Vagina (tissue), 2 donors: Measurements from ENCODE around the gene DDX18. TPM values are rescaled to one million over a fixed set of nuclear protein-coding genes. Genes with fewer than 3 reads are reported as not detected.

Experiments
- DNase-seq, 2 donors: peaks; one replicate each; pipeline ENCODE4 v3.0.0-alpha.2; 2017; ENCODE audit errors: extremely low spot score in 2 of 2
- H3K27ac ChIP-seq: fragments of 200-600 bp; sonication (generic); one replicate; pipeline ENCODE4 v1.5.1; 2019
- H3K27me3 ChIP-seq: fragments of 200-600 bp; sonication (generic); one replicate; pipeline ENCODE4 v1.5.1; 2019
- H3K36me3 ChIP-seq, 2 donors: fragments of 200-600 bp; sonication (generic); one replicate each; pipeline ENCODE4 v1.5.1; 2017 to 2019
- H3K4me1 ChIP-seq: fragments of 200-600 bp; sonication (generic); one replicate; pipeline ENCODE4 v1.5.1; 2019
- H3K4me3 ChIP-seq, 2 donors: fragments of 200-600 bp; sonication (generic); 1 replicate in 1 of 2; 2 replicates in 1 of 2; pipeline ENCODE4 v1.5.1; 2016 to 2019
- H3K9me3 ChIP-seq: fragments of 200-600 bp; sonication (generic); one replicate; pipeline ENCODE4 v1.5.1; 2019
- CTCF ChIP-seq, 3 experiments: fragments of 450-650 bp in 2 of 3; fragments of 200-600 bp in 1 of 3; sonication (generic) in 1 of 3; IDR thresholded peaks; one replicate each; pipeline ENCODE4 v1.5.1; 2017 to 2019; ENCODE audit warnings: antibody characterized with exemption in 3 of 3, mild to moderate bottlenecking in 2 of 3, moderate library complexity in 2 of 3
- POLR2A ChIP-seq, 2 donors: fragments of 450-650 bp; IDR thresholded peaks; one replicate each; pipeline ENCODE4 v1.6.1; 2017; ENCODE audit warnings: antibody characterized with exemption in 2 of 2, mild to moderate bottlenecking in 2 of 2, moderate library complexity in 2 of 2
- POLR2AphosphoS5 ChIP-seq, 2 donors: sonication (generic); formaldehyde crosslinking; IDR thresholded peaks; one replicate each; pipeline ENCODE4 v1.9.0; 2017; ENCODE audit warnings: antibody characterized with exemption in 2 of 2, mild to moderate bottlenecking in 2 of 2, low read depth in 1 of 2; ENCODE audit not compliant: insufficient read depth in 1 of 2
- intact Hi-C: fragments of 100-400 bp; cut with DNase I; formaldehyde crosslinking; loops from one replicate; pipeline ENCODE4 v1.15.1; 2023
- total RNA-seq: library from RNA; depleted of rRNA; stranded (reverse); fragments of >200 nt; gene quantifications from one replicate; pipeline ENCODE4 v1.2.3, GENCODE V29; 2016

The DDX18 gene
- total RNA-seq, 1 donor from 2014 or later, result 33.9 TPM

- intact Hi-C loops, result no loop called here
- peak overlapping the region; percentile 42 for H3K27ac ChIP-seq
These were observed 21.7 kb downstream of the DDX18 start for GRCh38 chr2:117835990-117836760.

GRCh38 chr2:117845304-117845703 lies 30.8 kb downstream of the DDX18 start:
- H3K9me3 ChIP-seq, result no peaks in the 10 kb centered on the region
- no peak overlapping the region for H3K4me3 ChIP-seq
- H3K27ac ChIP-seq, result no peak overlapping the region
- intact Hi-C loops, result no loop called here
- H3K27me3 ChIP-seq, result no peaks in the 10 kb centered on the region
- H3K36me3 ChIP-seq, result no peaks in the 10 kb centered on the region
- no peak for DNase-seq
- no peaks in the 10 kb centered on the region for H3K4me1 ChIP-seq
- TF ChIP-seq CTCF (IDR thresholded peaks at IDR 0.05) (no peak), POLR2AphosphoS5 (IDR thresholded peaks at IDR 0.05; ENCODE audit: insufficient read depth in 1 of 2, low read depth in 1 of 2) (no peak), POLR2A (IDR thresholded peaks at IDR 0.05) (no peak)

More at GRCh38 chr2:117835990-117836760, 21.7 kb downstream of the DDX18 start:
- no peak for DNase-seq
- Histone ChIP-seq H3K4me3 (peak overlapping the region; percentile 42 to 59), H3K4me1 (peaks cover 10% of the 10 kb centered on the region), H3K27me3 (no peaks in the 10 kb centered on the region), H3K9me3 (no peaks in the 10 kb centered on the region), H3K36me3 (no peaks in the 10 kb centered on the region)
- peak; percentile 40 to 45 for TF ChIP-seq POLR2AphosphoS5 (IDR thresholded peaks at IDR 0.05; ENCODE audit: insufficient read depth in 1 of 2, low read depth in 1 of 2)
- TF ChIP-seq CTCF (IDR thresholded peaks at IDR 0.05), result peak; percentile 40 to 62 (median 58)
- no peak for TF ChIP-seq POLR2A (IDR thresholded peaks at IDR 0.05)

- no peak for DNase-seq
- H3K4me1 ChIP-seq, result no peaks in the 10 kb centered on the region
- no peaks in the 10 kb centered on the region for H3K36me3 ChIP-seq
- intact Hi-C loops, result no loop called here
- no peak overlapping the region for H3K27ac ChIP-seq
- TF ChIP-seq POLR2AphosphoS5 (IDR thresholded peaks at IDR 0.05; ENCODE audit: insufficient read depth in 1 of 2, low read depth in 1 of 2), result no peak
- TF ChIP-seq POLR2A (IDR thresholded peaks at IDR 0.05), result no peak
- no peak for TF ChIP-seq CTCF (IDR thresholded peaks at IDR 0.05)
- no peak overlapping the region for H3K4me3 ChIP-seq
- no peaks in the 10 kb centered on the region for H3K27me3 ChIP-seq
- no peaks in the 10 kb centered on the region for H3K9me3 ChIP-seq
These were observed 35.5 kb downstream of the DDX18 start for GRCh38 chr2:117850015-117850414.

- TF ChIP-seq CTCF (IDR thresholded peaks at IDR 0.05) (no peak), POLR2AphosphoS5 (IDR thresholded peaks at IDR 0.05; ENCODE audit: insufficient read depth in 1 of 2, low read depth in 1 of 2) (no peak), POLR2A (IDR thresholded peaks at IDR 0.05) (no peak)
- intact Hi-C loops, result no loop called here
- no peaks in the 10 kb centered on the region for H3K4me1 ChIP-seq
- H3K36me3 ChIP-seq, result no peaks in the 10 kb centered on the region
- no peak overlapping the region for H3K4me3 ChIP-seq
- no peaks in the 10 kb centered on the region for H3K27me3 ChIP-seq
- no peak for DNase-seq
- no peak overlapping the region for H3K27ac ChIP-seq
- no peaks in the 10 kb centered on the region for H3K9me3 ChIP-seq
These were observed 36.0 kb downstream of the DDX18 start for GRCh38 chr2:117850461-117850860.

- intact Hi-C loops, result no loop called here
- Histone ChIP-seq H3K27me3 (no peaks in the 10 kb centered on the region), H3K27ac (no peak overlapping the region), H3K36me3 (no peaks in the 10 kb centered on the region), H3K4me1 (no peaks in the 10 kb centered on the region), H3K4me3 (no peak overlapping the region), H3K9me3 (no peaks in the 10 kb centered on the region)
- no peak for TF ChIP-seq POLR2AphosphoS5 (IDR thresholded peaks at IDR 0.05; ENCODE audit: insufficient read depth in 1 of 2, low read depth in 1 of 2)
- TF ChIP-seq CTCF (IDR thresholded peaks at IDR 0.05), result no peak
- TF ChIP-seq POLR2A (IDR thresholded peaks at IDR 0.05), result no peak
- DNase-seq, result no peak
These were observed 37.5 kb downstream of the DDX18 start for GRCh38 chr2:117851969-117852368.
